NCI-H128 (cell line): ENCODE measurements around the gene PMVK.

ENCODE experiments used
- DNase-seq: peaks from one replicate; lab custom pipeline; 2025; ENCODE audit not compliant: unreplicated experiment; lab: John Stamatoyannopoulos, UW

PMVK gene

GRCh38 chr1:154951901-154952657, 15.6 kb upstream of the PMVK start:
- no peak for DNase-seq

- DNase-seq: no peak
Observed at GRCh38 chr1:154948079-154948478, 11.6 kb upstream of the PMVK start.

GRCh38 chr1:154945962-154946850, 9.7 kb upstream of the PMVK start:
- DNase-seq: no peak

DNA sequence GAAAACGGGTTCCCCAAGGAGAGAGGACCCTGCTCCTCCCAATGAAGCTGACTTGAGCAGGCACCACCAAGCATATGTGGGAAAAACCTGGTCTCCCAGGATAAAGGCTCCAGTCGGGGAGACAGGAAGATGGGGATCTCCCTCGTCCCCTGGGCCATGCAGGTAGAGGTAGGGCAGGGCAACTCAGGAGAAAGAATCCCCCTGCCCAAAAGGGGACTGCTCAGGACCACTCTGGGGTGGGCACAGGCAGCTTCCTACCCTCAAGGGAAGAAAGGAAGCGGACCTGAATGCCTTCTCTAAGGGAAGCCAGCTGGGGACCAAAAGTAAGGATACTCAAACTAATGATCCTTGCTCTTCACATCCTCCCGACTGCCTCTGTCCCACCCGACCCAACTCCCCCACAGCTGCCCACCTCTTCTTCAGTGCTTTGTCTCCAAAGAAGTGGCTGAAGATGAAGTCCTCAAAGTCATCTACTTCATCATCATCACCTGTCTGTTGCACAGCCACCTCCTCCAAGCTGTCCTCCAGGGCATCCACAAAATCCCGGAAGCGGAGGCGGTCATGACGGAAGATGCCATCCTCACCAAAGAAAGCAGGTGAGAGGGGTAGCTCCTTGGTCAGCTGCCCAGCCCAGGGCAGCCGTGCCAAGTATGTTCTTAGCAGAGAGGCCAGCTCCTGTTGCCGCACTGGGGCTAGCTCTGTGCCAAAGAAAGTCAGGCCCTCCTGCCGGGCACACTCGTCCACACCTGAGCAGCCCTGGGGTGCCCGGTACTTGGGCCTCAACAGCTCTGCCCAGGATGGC, 8.8 kb upstream of the PMVK start:
- DNase-seq: no peak

DNA sequence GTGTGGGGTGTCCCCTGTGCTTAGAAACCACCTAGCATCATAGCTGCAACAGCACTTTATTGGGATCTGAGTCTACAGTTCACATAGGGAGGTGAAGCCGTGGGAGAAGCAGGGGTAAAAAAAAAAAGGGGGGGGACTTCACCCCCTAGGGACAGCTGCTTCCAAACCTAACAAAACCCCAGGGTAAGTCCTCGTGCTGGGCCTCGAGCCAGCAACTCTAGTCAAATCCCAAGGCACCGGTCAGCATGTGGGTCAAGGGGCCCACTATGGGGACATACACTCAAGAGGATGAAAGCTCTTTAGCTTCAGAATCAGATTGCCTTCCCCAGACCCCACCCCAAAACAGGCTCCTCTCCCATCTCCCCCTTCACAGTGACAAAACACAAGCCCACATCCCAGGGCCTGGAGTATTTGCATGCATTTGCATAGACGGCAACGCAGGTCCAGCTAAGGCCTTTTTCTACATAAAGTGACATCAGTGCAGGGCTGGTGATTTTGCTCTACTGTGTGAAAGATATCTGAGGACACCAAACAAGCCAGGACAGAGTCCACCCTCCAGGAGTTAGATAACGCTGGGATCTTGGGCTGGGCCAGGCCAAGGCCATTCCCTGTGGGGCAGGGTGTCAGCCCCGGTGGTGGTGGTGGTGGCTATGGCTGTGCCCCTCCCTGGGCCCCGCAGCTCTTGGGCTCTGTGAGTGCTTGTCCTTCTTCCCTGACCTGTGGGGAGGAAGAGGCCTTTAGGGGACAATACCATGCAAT, 8.1 kb upstream of the PMVK start:
- no peak for DNase-seq

GRCh38 chr1:154943649-154944400, 7.3 kb upstream of the PMVK start:
- peak; percentile 45 for DNase-seq

DNA sequence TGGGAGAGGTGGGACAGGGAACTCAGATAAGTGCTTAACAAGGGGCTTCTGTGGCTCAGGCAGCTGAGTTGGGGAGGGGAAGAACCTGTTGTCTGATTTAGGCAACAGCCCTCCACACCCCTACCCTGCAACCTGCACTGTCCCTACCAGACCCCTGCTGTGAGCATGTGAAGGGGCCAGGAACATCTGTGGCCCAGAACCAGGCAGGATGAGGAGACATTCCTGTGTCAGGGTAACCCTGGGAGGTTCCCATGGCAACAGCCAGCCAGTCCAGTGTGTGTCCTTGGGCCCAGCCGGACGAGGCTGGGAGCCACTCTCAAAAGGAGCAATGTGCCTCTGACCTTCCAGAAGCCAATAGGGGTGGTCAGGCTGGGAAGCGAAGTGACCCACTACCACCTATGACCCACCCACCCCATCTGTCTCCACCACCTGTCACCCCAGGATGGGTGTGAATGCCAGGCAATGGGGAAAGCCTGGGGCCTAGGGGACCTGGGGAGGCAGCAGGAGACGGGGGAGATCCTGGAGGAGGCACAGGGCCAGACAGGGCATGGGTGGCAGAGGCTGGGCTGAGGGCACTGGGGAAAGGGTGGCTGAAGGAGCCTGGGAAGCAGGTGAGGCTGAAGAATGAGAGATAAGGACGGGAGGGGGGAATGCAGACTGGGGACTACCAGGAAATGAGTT, 5.0 kb upstream of the PMVK start:
- no peak for DNase-seq

- no peak for DNase-seq
Observed at GRCh38 chr1:154940651-154941194, 4.2 kb upstream of the PMVK start.

DNA sequence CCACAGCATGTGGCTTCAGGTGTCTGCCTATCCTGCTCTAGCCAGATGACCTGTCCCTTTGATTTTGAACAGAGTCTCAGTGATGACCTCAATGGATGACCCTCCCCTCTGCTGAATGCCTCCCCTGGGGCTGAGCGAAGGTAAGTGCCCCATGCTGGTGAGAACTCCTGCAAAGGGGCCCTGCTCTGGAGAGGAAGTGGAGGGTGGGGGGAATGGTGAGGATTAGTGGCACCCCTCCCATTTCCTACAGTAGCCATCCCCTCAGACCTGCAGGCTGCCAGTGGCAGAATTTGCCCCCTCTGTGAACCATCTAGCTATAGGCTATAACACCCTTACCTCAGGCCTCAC, 3.7 kb upstream of the PMVK start:
- DNase-seq: no peak

GRCh38 chr1:154938604-154939399, 2.3 kb upstream of the PMVK start:
- DNase-seq: no peak

DNA sequence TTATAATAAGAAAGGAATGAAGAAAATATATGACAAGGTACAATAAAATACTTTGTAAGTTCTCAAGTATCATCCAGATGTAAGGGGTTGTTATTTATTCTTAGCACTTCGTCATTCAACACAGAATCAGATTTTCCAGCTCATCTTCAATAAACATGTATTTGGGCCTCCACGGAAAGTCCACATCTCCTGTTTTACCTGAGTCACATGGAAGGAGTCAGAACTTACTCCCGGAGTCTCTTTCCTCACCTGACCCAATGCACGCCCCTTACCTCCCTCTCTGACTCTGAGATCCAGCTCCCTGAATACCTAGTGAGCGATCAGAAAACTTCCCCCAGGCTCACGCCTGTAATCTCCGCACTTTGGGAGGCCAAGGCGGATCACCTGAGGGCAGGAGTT, 1.5 kb upstream of the PMVK start:
- no peak for DNase-seq

DNA sequence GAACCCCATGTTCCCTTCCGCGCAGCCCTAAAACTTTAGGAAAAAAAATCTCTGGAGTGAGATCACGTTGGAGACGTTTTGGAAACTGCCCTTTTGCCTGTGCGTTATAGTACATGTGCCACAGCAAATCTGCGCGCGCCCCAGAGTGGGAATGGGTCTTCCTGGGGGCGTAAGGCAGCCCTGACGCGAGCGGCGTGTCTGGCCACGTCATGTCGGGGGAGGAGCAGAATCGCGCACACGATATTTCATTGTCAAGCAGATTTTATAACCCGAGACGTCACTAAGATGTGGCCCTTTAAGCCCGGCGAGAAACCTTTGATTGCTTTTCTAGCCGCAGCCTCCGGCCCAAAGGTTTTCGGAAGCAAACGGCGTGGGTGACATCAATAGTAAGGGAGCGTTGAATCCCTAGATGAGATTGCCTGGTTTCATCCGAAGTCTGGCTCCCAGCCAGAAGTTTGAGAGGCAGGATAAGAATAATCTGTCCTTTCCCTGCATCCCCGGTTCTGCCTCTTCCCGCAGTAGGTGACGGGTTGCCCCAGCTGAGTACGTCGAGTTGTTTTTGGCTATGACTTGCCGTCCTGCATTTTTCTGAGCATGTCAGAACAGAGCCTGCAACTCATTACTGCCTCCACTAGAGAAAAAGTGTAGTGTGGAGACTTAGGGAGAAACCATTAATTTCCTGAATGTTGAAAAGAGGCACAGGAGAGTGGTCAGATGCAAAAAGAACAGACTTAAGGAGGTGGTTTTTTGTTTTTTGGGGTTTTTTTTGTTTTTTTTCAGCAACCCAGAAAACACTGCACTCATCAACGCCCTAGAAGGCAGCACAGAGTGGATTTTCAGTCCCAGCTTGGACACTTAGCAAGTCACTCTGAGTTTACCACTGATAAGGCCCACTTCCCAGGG, 817 bp upstream of the PMVK start:
- peak; percentile 90 for DNase-seq

- no peak for DNase-seq
Observed at GRCh38 chr1:154935749-154936554, 567 bp downstream of the PMVK start.

DNA sequence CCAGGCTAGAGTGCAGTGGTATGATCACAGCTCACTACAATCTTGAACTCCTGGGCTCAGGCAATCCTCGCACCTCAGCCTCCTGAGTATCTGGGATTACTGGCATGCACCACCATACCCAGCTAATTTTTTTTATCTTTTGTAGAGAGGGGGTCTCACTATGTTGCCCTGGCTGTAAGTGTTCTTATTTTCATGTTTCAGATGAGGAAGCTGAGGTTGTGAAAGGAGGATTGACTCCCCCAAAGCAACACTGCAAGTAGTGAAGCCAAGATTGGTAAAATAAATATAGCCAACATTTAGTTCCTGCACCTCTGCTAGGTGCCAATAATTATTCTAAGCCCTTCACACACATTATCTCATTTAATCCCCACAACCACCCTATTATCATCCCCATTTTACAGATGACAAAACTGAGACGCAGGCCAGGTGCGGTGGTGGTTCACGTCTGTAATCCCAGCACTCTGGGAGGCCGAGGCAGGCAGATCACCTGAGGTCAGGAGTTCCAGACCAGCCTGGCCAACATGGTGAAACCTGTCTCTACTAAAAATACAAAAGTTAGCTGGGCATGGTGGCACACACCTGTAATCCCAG, 2.1 kb downstream of the PMVK start:
- DNase-seq: no peak

- no peak for DNase-seq
Observed at GRCh38 chr1:154931940-154932487, 4.5 kb downstream of the PMVK start.

DNA sequence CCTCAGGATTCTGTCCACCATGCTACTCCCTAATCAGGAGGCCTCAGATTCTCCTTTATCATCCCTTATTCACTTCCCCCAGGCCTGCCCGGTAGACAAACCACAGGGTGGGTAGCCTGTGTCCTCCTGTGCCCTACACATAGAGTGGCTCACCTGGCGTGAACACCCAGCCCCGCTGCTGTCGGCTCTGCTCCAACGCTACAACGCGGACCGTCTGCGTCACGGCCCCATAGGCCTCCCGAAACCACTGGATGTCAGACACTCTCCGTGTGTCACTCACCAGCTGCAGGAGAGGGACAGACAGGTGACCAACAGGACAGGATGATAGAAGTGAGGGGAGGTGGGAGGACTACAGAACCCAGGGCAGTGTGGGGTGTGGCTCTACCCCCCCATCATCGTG, 10.3 kb downstream of the PMVK start:
- DNase-seq: no peak
